Osteocyte (in vitro differentiated cells): ENCODE results near the gene RASSF1. TPM values are rescaled to one million over a fixed set of nuclear protein-coding genes. Genes with fewer than 3 reads are reported as not detected.

Experiments used
- DNase-seq: peaks from one replicate; pipeline ENCODE4 v3.0.0; 2021; ENCODE audit warnings: mixed read lengths; ENCODE audit not compliant: unreplicated experiment; ENCODE audit errors: extremely low spot score
- H3K27ac Mint-ChIP-seq: one replicate; pipeline ENCODE4 v1.8.0; 2021; ENCODE audit warnings: mild to moderate bottlenecking, mixed read lengths; ENCODE audit not compliant: unreplicated experiment
- H3K27me3 Mint-ChIP-seq: one replicate; pipeline ENCODE4 v1.8.0; 2021; ENCODE audit warnings: mixed read lengths; ENCODE audit not compliant: unreplicated experiment
- H3K36me3 Mint-ChIP-seq: one replicate; pipeline ENCODE4 v1.8.0; 2021; ENCODE audit warnings: mixed read lengths; ENCODE audit not compliant: unreplicated experiment
- H3K4me1 Mint-ChIP-seq: one replicate; pipeline ENCODE4 v1.8.0; 2021; ENCODE audit warnings: mixed read lengths; ENCODE audit not compliant: unreplicated experiment
- H3K4me3 Mint-ChIP-seq: one replicate; pipeline ENCODE4 v1.8.0; 2021; ENCODE audit warnings: mild to moderate bottlenecking, moderate library complexity, mixed read lengths; ENCODE audit not compliant: unreplicated experiment
- H3K9me3 Mint-ChIP-seq: one replicate; pipeline ENCODE4 v1.8.0; 2021; ENCODE audit warnings: mixed read lengths; ENCODE audit not compliant: unreplicated experiment
- CTCF ChIP-seq: fragments of 200-600 bp; sonication (generic); IDR thresholded peaks from 2 replicates; pipeline ENCODE4 v1.5.0; 2021; ENCODE audit warnings: antibody characterized with exemption, mild to moderate bottlenecking, moderate library complexity
- total RNA-seq: library from RNA; stranded (reverse); gene quantifications from 2 replicates; pipeline ENCODE4 v1.2.1, GENCODE V29; 2021

The RASSF1 gene
- total RNA-seq, 1 donor from 2014 or later = 12.8 TPM

GRCh38 chr3:50299638-50299928, 41.1 kb downstream of the RASSF1 start:
- H3K27me3 Mint-ChIP-seq = no peaks in the 10 kb centered on the region
- peaks cover 22% of the 10 kb centered on the region for H3K4me1 Mint-ChIP-seq
- no peak for DNase-seq
- H3K9me3 Mint-ChIP-seq = no peaks in the 10 kb centered on the region
- H3K36me3 Mint-ChIP-seq = no peaks in the 10 kb centered on the region
- H3K4me3 Mint-ChIP-seq = peak overlapping the region; percentile 97
- TF ChIP-seq CTCF = no peak
- H3K27ac Mint-ChIP-seq = peak overlapping the region; percentile 98

- peak; percentile 100 for DNase-seq
- Mint-ChIP-seq H3K9me3 (no peaks in the 10 kb centered on the region), H3K4me1 (peaks cover 22% of the 10 kb centered on the region), H3K27me3 (no peaks in the 10 kb centered on the region), H3K4me3 (peak within 1 kb of the TSS; percentile 97), H3K27ac (peak within 1 kb of the TSS; percentile 98), H3K36me3 (no peaks in the 10 kb centered on the region)
- peak; percentile 25 for TF ChIP-seq CTCF
Measured at GRCh38 chr3:50298836-50299637, 41.6 kb downstream of the RASSF1 start, which contains the start of the genes HYAL3 and NAA80. Gene HYAL3 (minus strand): TSS chr3:50299405. CDS start chr3:50295602, 3,803 bp downstream. Gene NAA80 (minus strand): TSS chr3:50299405. CDS start chr3:50297463, 1,942 bp downstream.

GRCh38 chr3:50297896-50298725, 42.5 kb downstream of the RASSF1 start:
- Mint-ChIP-seq H3K36me3 (no peaks in the 10 kb centered on the region), H3K4me3 (peak overlapping the region; percentile 97), H3K9me3 (no peaks in the 10 kb centered on the region), H3K27me3 (no peaks in the 10 kb centered on the region), H3K27ac (peak overlapping the region; percentile 98), H3K4me1 (peaks cover 22% of the 10 kb centered on the region)
- TF ChIP-seq CTCF = no peak
- no peak for DNase-seq

- Mint-ChIP-seq H3K36me3 (no peaks in the 10 kb centered on the region), H3K4me3 (no peak overlapping the region), H3K9me3 (no peaks in the 10 kb centered on the region), H3K27ac (no peak overlapping the region), H3K4me1 (peaks cover 29% of the 10 kb centered on the region), H3K27me3 (no peaks in the 10 kb centered on the region)
- TF ChIP-seq CTCF = no peak
- DNase-seq = no peak
Measured at GRCh38 chr3:50297384-50297775, 43.3 kb downstream of the RASSF1 start.
